OCI-LY1 (cell line): Measurements from ENCODE around the gene ARHGAP6.

ENCODE experiments used
- H2AFZ ChIP-seq: fragments of 200-600 bp; sonication (generic), shearing (Covaris generic); 2 replicates; pipeline ENCODE4 v1.6.0; 2014; ENCODE audit warnings: antibody characterized with exemption, mild to moderate bottlenecking, low read length
- H3F3A ChIP-seq: fragments of 200-600 bp; sonication (generic), shearing (Covaris generic); 2 replicates; pipeline ENCODE4 v1.6.0; 2014; ENCODE audit warnings: mild to moderate bottlenecking, antibody characterized with exemption, low read length, moderate library complexity; ENCODE audit not compliant: insufficient read depth
- H3K27ac ChIP-seq: fragments of 200-600 bp; sonication (generic); 2 replicates; pipeline ENCODE4 v1.5.1; 2014; ENCODE audit warnings: low read length, mixed run types, mild to moderate bottlenecking, low read depth; ENCODE audit not compliant: poor library complexity, severe bottlenecking
- H3K27me3 ChIP-seq: fragments of 200-600 bp; sonication (generic); 2 replicates; pipeline ENCODE4 v1.6.0; 2014; ENCODE audit warnings: antibody characterized with exemption, mild to moderate bottlenecking, low read length, moderate library complexity; ENCODE audit not compliant: insufficient read depth
- H3K36me3 ChIP-seq: fragments of 200-600 bp; sonication (generic); 2 replicates; pipeline ENCODE4 v1.6.1; 2014; ENCODE audit warnings: mild to moderate bottlenecking, antibody characterized with exemption, low read length, moderate library complexity, mixed read lengths; ENCODE audit not compliant: insufficient read depth
- H3K4me1 ChIP-seq: fragments of 200-600 bp; sonication (generic); 2 replicates; pipeline ENCODE4 v1.5.1; 2014; ENCODE audit warnings: mild to moderate bottlenecking, low read length, moderate library complexity; ENCODE audit not compliant: insufficient read depth, severe bottlenecking
- H3K4me2 ChIP-seq: fragments of 200-600 bp; sonication (generic), shearing (Covaris generic); 2 replicates; pipeline ENCODE4 v1.6.1; 2014; ENCODE audit warnings: low read length
- H3K4me3 ChIP-seq: fragments of 200-600 bp; sonication (generic); 2 replicates; pipeline ENCODE4 v1.5.1; 2014; ENCODE audit warnings: low read length, low read depth, mild to moderate bottlenecking, mixed read lengths; ENCODE audit not compliant: poor library complexity, severe bottlenecking
- H3K79me2 ChIP-seq: fragments of 200-600 bp; shearing (Covaris generic); 2 replicates; pipeline ENCODE4 v1.6.1; 2016; ENCODE audit warnings: mixed run types, low read length, mixed read lengths; ENCODE audit not compliant: insufficient read depth
- H3K9ac ChIP-seq: fragments of 200-600 bp; sonication (generic), shearing (Covaris generic); 2 replicates; pipeline ENCODE4 v1.6.1; 2014; ENCODE audit warnings: mild to moderate bottlenecking, low read length, mixed read lengths
- H3K9me2 ChIP-seq: fragments of 200-600 bp; sonication (generic), shearing (Covaris generic); 2 replicates; pipeline ENCODE4 v1.6.1; 2014; ENCODE audit warnings: low read depth, mild to moderate bottlenecking, low read length, mixed read lengths
- H3K9me3 ChIP-seq: fragments of 200-600 bp; shearing (Covaris generic); 2 replicates; pipeline ENCODE4 v1.6.1; 2014; ENCODE audit warnings: low read length, mixed read lengths
- H4K20me1 ChIP-seq: fragments of 200-600 bp; sonication (generic), shearing (Covaris generic); 2 replicates; pipeline ENCODE4 v1.6.0; 2016; ENCODE audit warnings: mild to moderate bottlenecking, low read length; ENCODE audit not compliant: insufficient read depth
- CTCF ChIP-seq: fragments of 200-600 bp; sonication (generic), shearing (Covaris generic); IDR thresholded peaks from 2 replicates; pipeline ENCODE4 v1.5.1; 2017; ENCODE audit warnings: mild to moderate bottlenecking, antibody characterized with exemption, low read length, moderate library complexity, mixed read lengths
- EZH2 ChIP-seq: fragments of 200-600 bp; sonication (generic), shearing (Covaris generic); IDR thresholded peaks from 2 replicates; pipeline ENCODE4 v1.8.0; 2017; ENCODE audit warnings: borderline replicate concordance, mixed run types, mild to moderate bottlenecking, antibody characterized with exemption, low read length, moderate library complexity, mixed read lengths

The ARHGAP6 gene

GRCh38 chrX:11591723-11592346 is 73.9 kb downstream of the ARHGAP6 start:
- Histone ChIP-seq H3K4me2 (no peak overlapping the region), H3K27me3 (no peaks in the 10 kb centered on the region), H2AFZ (no peak overlapping the region)

GRCh38 chrX:11589641-11590040 is 76.1 kb downstream of the ARHGAP6 start:
- no peaks in the 10 kb centered on the region for H3F3A ChIP-seq
- no peaks in the 10 kb centered on the region for H4K20me1 ChIP-seq
- TF ChIP-seq CTCF (no peak), EZH2 (no peak)
- no peak overlapping the region for H3K9ac ChIP-seq
- no peaks in the 10 kb centered on the region for H3K27me3 ChIP-seq
- no peaks in the 10 kb centered on the region for H3K9me2 ChIP-seq
- no peaks in the 10 kb centered on the region for H3K79me2 ChIP-seq
- no peak overlapping the region for H2AFZ ChIP-seq
- no peaks in the 10 kb centered on the region for H3K9me3 ChIP-seq
- H3K4me1 ChIP-seq: no peaks in the 10 kb centered on the region
- no peak overlapping the region for H3K4me2 ChIP-seq
- no peak overlapping the region for H3K4me3 ChIP-seq
- H3K27ac ChIP-seq: no peak overlapping the region
- no peaks in the 10 kb centered on the region for H3K36me3 ChIP-seq

More at GRCh38 chrX:11591723-11592346, 73.9 kb downstream of the ARHGAP6 start:
- Histone ChIP-seq H3K9me2 (no peaks in the 10 kb centered on the region), H3K9me3 (no peaks in the 10 kb centered on the region), H3K27ac (no peak overlapping the region), H3K79me2 (no peaks in the 10 kb centered on the region), H4K20me1 (no peaks in the 10 kb centered on the region), H3K4me1 (no peaks in the 10 kb centered on the region), H3K9ac (no peak overlapping the region), H3K4me3 (no peak overlapping the region), H3F3A (no peaks in the 10 kb centered on the region), H3K36me3 (no peaks in the 10 kb centered on the region)
- TF ChIP-seq EZH2 (no peak), CTCF (no peak)

GRCh38 chrX:11588097-11588496 is 77.6 kb downstream of the ARHGAP6 start:
- no peaks in the 10 kb centered on the region for H3K9me2 ChIP-seq
- H3K4me1 ChIP-seq: no peaks in the 10 kb centered on the region
- H3K9me3 ChIP-seq: no peaks in the 10 kb centered on the region
- H3K36me3 ChIP-seq: no peaks in the 10 kb centered on the region
- TF ChIP-seq EZH2 (no peak), CTCF (no peak)
- no peaks in the 10 kb centered on the region for H3K79me2 ChIP-seq
- no peak overlapping the region for H3K27ac ChIP-seq
- no peak overlapping the region for H3K4me3 ChIP-seq
- no peaks in the 10 kb centered on the region for H3K27me3 ChIP-seq
- H3F3A ChIP-seq: no peaks in the 10 kb centered on the region
- no peak overlapping the region for H2AFZ ChIP-seq
- no peak overlapping the region for H3K4me2 ChIP-seq
- no peaks in the 10 kb centered on the region for H4K20me1 ChIP-seq
- no peak overlapping the region for H3K9ac ChIP-seq
